ENCODE measurements around the gene ARHGEF10L.

The ARHGEF10L gene

GRCh38 chr1:17594026-17594425, 54.5 kb downstream of the ARHGEF10L start:
- no peak for DNase-seq (ENCODE audit: low read depth)
- TF ChIP-seq CTCF (IDR thresholded peaks at IDR 0.05; ENCODE audit: control insufficient read depth, extremely low read depth, insufficient read depth), result no peak

GRCh38 chr1:17594690-17595601, 55.4 kb downstream of the ARHGEF10L start:
- no peak overlapping the region for H3K4me3 ChIP-seq (ENCODE audit: low read depth, low read length)
- TF ChIP-seq CTCF (IDR thresholded peaks at IDR 0.05; ENCODE audit: control insufficient read depth, extremely low read depth, insufficient read depth), result no peak
- no peak for DNase-seq (ENCODE audit: low read depth)

More at GRCh38 chr1:17594026-17594425, 54.5 kb downstream of the ARHGEF10L start:
- H3K4me3 ChIP-seq (ENCODE audit: low read depth, low read length), result no peak overlapping the region

GRCh38 chr1:17595602-17595925, 56.1 kb downstream of the ARHGEF10L start:
- no peak for DNase-seq (ENCODE audit: low read depth)
- H3K4me3 ChIP-seq (ENCODE audit: low read depth, low read length), result no peak overlapping the region
- no peak for TF ChIP-seq CTCF (IDR thresholded peaks at IDR 0.05; ENCODE audit: control insufficient read depth, extremely low read depth, insufficient read depth)

GRCh38 chr1:17596186-17596585, 56.7 kb downstream of the ARHGEF10L start:
- no peak for DNase-seq (ENCODE audit: low read depth)
- H3K4me3 ChIP-seq (ENCODE audit: low read depth, low read length), result no peak overlapping the region
- no peak for TF ChIP-seq CTCF (IDR thresholded peaks at IDR 0.05; ENCODE audit: control insufficient read depth, extremely low read depth, insufficient read depth)

- no peak for TF ChIP-seq CTCF (IDR thresholded peaks at IDR 0.05; ENCODE audit: control insufficient read depth, extremely low read depth, insufficient read depth)
- DNase-seq (ENCODE audit: low read depth), result no peak
- no peak overlapping the region for H3K4me3 ChIP-seq (ENCODE audit: low read depth, low read length)
Observed at GRCh38 chr1:17596651-17597509, 57.4 kb downstream of the ARHGEF10L start.

- TF ChIP-seq CTCF (IDR thresholded peaks at IDR 0.05; ENCODE audit: control insufficient read depth, extremely low read depth, insufficient read depth), result no peak
- DNase-seq (ENCODE audit: low read depth), result no peak
Observed at GRCh38 chr1:17597651-17598050, 58.2 kb downstream of the ARHGEF10L start.

More at GRCh38 chr1:17597651-17598050, 58.2 kb downstream of the ARHGEF10L start:
- H3K4me3 ChIP-seq (ENCODE audit: low read depth, low read length), result no peak overlapping the region
